Liver (tissue), 9 donors: ENCODE measurements around the gene RAB11A. TPM values are rescaled to one million over a fixed set of nuclear protein-coding genes. Genes with fewer than 3 reads are reported as not detected.

Experiments used
- DNase-seq: peaks from one replicate; pipeline ENCODE4 v3.0.0-alpha.2; 2017; ENCODE audit warnings: low spot score
- H3K27ac ChIP-seq, 2 donors: one replicate each; pipeline ENCODE4 v1.7.0; 2013; ENCODE audit warnings: inconsistent platforms in 2 of 2, low read length in 2 of 2, control low read depth in 1 of 2, low read depth in 1 of 2, mild to moderate bottlenecking in 1 of 2
- H3K27me3 ChIP-seq, 4 donors: one replicate each; pipeline versions ENCODE4 v1.6.1 to v1.7.0; 2013; ENCODE audit warnings: low read length in 3 of 4, inconsistent platforms in 1 of 4, mild to moderate bottlenecking in 1 of 4, moderate library complexity in 1 of 4; ENCODE audit not compliant: control insufficient read depth in 4 of 4, insufficient read depth in 4 of 4
- H3K36me3 ChIP-seq, 4 donors: one replicate each; pipeline versions ENCODE4 v1.6.1 to v1.7.0; 2013; ENCODE audit warnings: low read length in 3 of 4, mild to moderate bottlenecking in 3 of 4, low read depth in 1 of 4, moderate library complexity in 1 of 4; ENCODE audit not compliant: control insufficient read depth in 4 of 4, insufficient read depth in 3 of 4
- H3K4me1 ChIP-seq, 4 donors: one replicate each; pipeline versions ENCODE4 v1.6.1 to v1.7.0; 2013; ENCODE audit warnings: low read length in 3 of 4, mild to moderate bottlenecking in 3 of 4, moderate library complexity in 1 of 4; ENCODE audit not compliant: control insufficient read depth in 4 of 4, insufficient read depth in 4 of 4
- H3K4me3 ChIP-seq, 3 donors: one replicate each; pipeline versions ENCODE4 v1.6.1 to v1.7.0; 2013; ENCODE audit warnings: low read length in 3 of 3, control low read depth in 1 of 3, low read depth in 1 of 3, mild to moderate bottlenecking in 1 of 3
- H3K9ac ChIP-seq, 2 donors: one replicate each; pipeline ENCODE4 v1.7.0; 2013; ENCODE audit warnings: low read length in 2 of 2, mild to moderate bottlenecking in 2 of 2, moderate library complexity in 2 of 2, control low read depth in 1 of 2, low read depth in 1 of 2
- H3K9me3 ChIP-seq, 4 donors: one replicate each; pipeline versions ENCODE4 v1.6.1 to v1.7.0; 2013; ENCODE audit warnings: low read length in 3 of 4; ENCODE audit not compliant: control insufficient read depth in 4 of 4
- CTCF ChIP-seq: fragments of 150-350 bp; IDR thresholded peaks from 2 replicates; pipeline ENCODE4 v1.5.1; 2017; ENCODE audit warnings: improper control_type of control experiment, low read depth, low read length; ENCODE audit not compliant: missing input control
- EGR1 ChIP-seq, 2 donors: IDR thresholded peaks; 2 replicates each; pipeline ENCODE4 v1.6.1; 2016 to 2018; ENCODE audit warnings: antibody characterized with exemption in 2 of 2, low read depth in 2 of 2
- FOXA1 ChIP-seq: IDR thresholded peaks from 2 replicates; pipeline ENCODE4 v1.6.1; 2016; ENCODE audit warnings: antibody characterized with exemption
- FOXA2 ChIP-seq: IDR thresholded peaks from 2 replicates; pipeline ENCODE4 v1.6.1; 2016; ENCODE audit warnings: antibody characterized with exemption
- GABPA ChIP-seq, 2 donors: IDR thresholded peaks in 1 of 2; conservative IDR thresholded peaks in 1 of 2; 2 replicates each; pipeline ENCODE4 v1.6.1; 2016; ENCODE audit warnings: antibody characterized with exemption in 2 of 2, mild to moderate bottlenecking in 1 of 2, moderate library complexity in 1 of 2
- HNF4A ChIP-seq, 2 donors: conservative IDR thresholded peaks; 2 replicates each; pipeline ENCODE4 v1.6.1; 2016; ENCODE audit warnings: antibody characterized with exemption in 2 of 2, mild to moderate bottlenecking in 2 of 2
- HNF4G ChIP-seq: IDR thresholded peaks from 2 replicates; pipeline ENCODE4 v1.6.1; 2016; ENCODE audit warnings: antibody characterized with exemption
- JUND ChIP-seq, 2 donors: IDR thresholded peaks; 2 replicates each; pipeline ENCODE4 v1.6.1; 2016; ENCODE audit warnings: antibody characterized with exemption in 2 of 2
- NR2F2 ChIP-seq: IDR thresholded peaks from 2 replicates; pipeline ENCODE4 v1.6.1; 2016; ENCODE audit warnings: antibody characterized with exemption
- RAD21 ChIP-seq, 2 donors: IDR thresholded peaks; 2 replicates each; pipeline ENCODE4 v1.6.1; 2016; ENCODE audit warnings: antibody characterized with exemption in 2 of 2, mild to moderate bottlenecking in 2 of 2
- RXRA ChIP-seq, 2 donors: IDR thresholded peaks; 2 replicates each; pipeline ENCODE4 v1.6.1; 2017 to 2018; ENCODE audit warnings: antibody characterized with exemption in 2 of 2, mild to moderate bottlenecking in 1 of 2
- SP1 ChIP-seq: IDR thresholded peaks from 2 replicates; pipeline ENCODE4 v1.6.1; 2018; ENCODE audit warnings: antibody characterized with exemption, mild to moderate bottlenecking
- TAF1 ChIP-seq: conservative IDR thresholded peaks from 2 replicates; pipeline ENCODE4 v1.6.1; 2016; ENCODE audit warnings: antibody characterized with exemption, mild to moderate bottlenecking
- YY1 ChIP-seq: IDR thresholded peaks from 2 replicates; pipeline ENCODE4 v1.6.1; 2016; ENCODE audit warnings: antibody characterized with exemption, mild to moderate bottlenecking
- WGBS: extraction: QIAGEN DNeasy Blood & Tissue Kit; methylation state at CpG from one replicate; pipeline ENCODE4 v1.1.7; 2013; 5-methylcytosine and 5-hydroxymethylcytosine counted together
- polyA plus RNA-seq, 2 donors: library from polyadenylated mRNA; stranded (reverse) in 1 of 2; unstranded in 1 of 2; fragments of 200-250 nt in 1 of 2; fragments of >200 nt in 1 of 2; fragmentation: Nextera tagmentation in 1 of 2; extraction: Ambion mirVana in 1 of 2; gene quantifications; one replicate each; pipeline versions ENCODE4 v1.2.1 to v1.2.3, GENCODE V29; 2013 to 2015
- total RNA-seq, 2 donors: library from RNA; depleted of rRNA; stranded (reverse); fragments of >200 nt; gene quantifications; one replicate each; pipeline ENCODE4 v1.2.3, GENCODE V29; 2014
- TF ChIP-seq, protein P1 (sequence below): IDR thresholded peaks from 2 replicates; pipeline ENCODE4 v1.6.1; 2016; ENCODE audit warnings: antibody characterized with exemption
- TF ChIP-seq, protein P2 (sequence below): IDR thresholded peaks from 2 replicates; pipeline ENCODE4 v1.6.1; 2016; ENCODE audit warnings: antibody characterized with exemption, mild to moderate bottlenecking
- TF ChIP-seq, protein P3 (sequence below): IDR thresholded peaks from 2 replicates; pipeline ENCODE4 v1.6.1; 2016; ENCODE audit warnings: antibody characterized with exemption
- TF ChIP-seq, protein P4 (sequence below): IDR thresholded peaks from 2 replicates; pipeline ENCODE4 v1.6.1; 2016; ENCODE audit warnings: antibody characterized with exemption
- donor health status: healthy.
- donor health status: healthy.
- donor health status: healthy.
- donor health status: healthy.
- donor health status: healthy.

The RAB11A gene
- total and polyA plus RNA-seq, 4 donors, result 40.6 to 100 (median 81.7) TPM

GRCh38 chr15:65841121-65841930 is 28.0 kb upstream of the RAB11A start:
- DNase-seq, result no peak
- TF ChIP-seq SP1 (no peak), GABPA (IDR thresholded peaks at IDR 0.05 in 1 of 2, conservative IDR thresholded peaks at IDR 0.05 in 1 of 2) (no peak), FOXA1 (no peak), YY1 (no peak), RAD21 (IDR thresholded peaks at IDR 0.05) (no peak), JUND (IDR thresholded peaks at IDR 0.05) (no peak), TAF1 (no peak), FOXA2 (no peak), RXRA (IDR thresholded peaks at IDR 0.05) (no peak), CTCF (no peak), EGR1 (IDR thresholded peaks at IDR 0.05; ENCODE audit: low read depth in 2 of 2) (no peak), HNF4A (conservative IDR thresholded peaks at IDR 0.05) (no peak), HNF4G (no peak), NR2F2 (no peak)
- TF ChIP-seq, protein P1, sequence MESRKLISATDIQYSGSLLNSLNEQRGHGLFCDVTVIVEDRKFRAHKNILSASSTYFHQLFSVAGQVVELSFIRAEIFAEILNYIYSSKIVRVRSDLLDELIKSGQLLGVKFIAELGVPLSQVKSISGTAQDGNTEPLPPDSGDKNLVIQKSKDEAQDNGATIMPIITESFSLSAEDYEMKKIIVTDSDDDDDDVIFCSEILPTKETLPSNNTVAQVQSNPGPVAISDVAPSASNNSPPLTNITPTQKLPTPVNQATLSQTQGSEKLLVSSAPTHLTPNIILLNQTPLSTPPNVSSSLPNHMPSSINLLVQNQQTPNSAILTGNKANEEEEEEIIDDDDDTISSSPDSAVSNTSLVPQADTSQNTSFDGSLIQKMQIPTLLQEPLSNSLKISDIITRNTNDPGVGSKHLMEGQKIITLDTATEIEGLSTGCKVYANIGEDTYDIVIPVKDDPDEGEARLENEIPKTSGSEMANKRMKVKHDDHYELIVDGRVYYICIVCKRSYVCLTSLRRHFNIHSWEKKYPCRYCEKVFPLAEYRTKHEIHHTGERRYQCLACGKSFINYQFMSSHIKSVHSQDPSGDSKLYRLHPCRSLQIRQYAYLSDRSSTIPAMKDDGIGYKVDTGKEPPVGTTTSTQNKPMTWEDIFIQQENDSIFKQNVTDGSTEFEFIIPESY, result no peak
- TF ChIP-seq, protein P2, sequence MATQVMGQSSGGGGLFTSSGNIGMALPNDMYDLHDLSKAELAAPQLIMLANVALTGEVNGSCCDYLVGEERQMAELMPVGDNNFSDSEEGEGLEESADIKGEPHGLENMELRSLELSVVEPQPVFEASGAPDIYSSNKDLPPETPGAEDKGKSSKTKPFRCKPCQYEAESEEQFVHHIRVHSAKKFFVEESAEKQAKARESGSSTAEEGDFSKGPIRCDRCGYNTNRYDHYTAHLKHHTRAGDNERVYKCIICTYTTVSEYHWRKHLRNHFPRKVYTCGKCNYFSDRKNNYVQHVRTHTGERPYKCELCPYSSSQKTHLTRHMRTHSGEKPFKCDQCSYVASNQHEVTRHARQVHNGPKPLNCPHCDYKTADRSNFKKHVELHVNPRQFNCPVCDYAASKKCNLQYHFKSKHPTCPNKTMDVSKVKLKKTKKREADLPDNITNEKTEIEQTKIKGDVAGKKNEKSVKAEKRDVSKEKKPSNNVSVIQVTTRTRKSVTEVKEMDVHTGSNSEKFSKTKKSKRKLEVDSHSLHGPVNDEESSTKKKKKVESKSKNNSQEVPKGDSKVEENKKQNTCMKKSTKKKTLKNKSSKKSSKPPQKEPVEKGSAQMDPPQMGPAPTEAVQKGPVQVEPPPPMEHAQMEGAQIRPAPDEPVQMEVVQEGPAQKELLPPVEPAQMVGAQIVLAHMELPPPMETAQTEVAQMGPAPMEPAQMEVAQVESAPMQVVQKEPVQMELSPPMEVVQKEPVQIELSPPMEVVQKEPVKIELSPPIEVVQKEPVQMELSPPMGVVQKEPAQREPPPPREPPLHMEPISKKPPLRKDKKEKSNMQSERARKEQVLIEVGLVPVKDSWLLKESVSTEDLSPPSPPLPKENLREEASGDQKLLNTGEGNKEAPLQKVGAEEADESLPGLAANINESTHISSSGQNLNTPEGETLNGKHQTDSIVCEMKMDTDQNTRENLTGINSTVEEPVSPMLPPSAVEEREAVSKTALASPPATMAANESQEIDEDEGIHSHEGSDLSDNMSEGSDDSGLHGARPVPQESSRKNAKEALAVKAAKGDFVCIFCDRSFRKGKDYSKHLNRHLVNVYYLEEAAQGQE, result no peak
- TF ChIP-seq, protein P3, sequence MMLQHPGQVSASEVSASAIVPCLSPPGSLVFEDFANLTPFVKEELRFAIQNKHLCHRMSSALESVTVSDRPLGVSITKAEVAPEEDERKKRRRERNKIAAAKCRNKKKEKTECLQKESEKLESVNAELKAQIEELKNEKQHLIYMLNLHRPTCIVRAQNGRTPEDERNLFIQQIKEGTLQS, result no peak
- TF ChIP-seq, protein P4, sequence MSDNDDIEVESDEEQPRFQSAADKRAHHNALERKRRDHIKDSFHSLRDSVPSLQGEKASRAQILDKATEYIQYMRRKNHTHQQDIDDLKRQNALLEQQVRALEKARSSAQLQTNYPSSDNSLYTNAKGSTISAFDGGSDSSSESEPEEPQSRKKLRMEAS, result no peak

More at GRCh38 chr15:65841121-65841930, 28.0 kb upstream of the RAB11A start:
- Histone ChIP-seq H3K36me3 (no peaks in the 10 kb centered on the region), H3K4me3 (no peak overlapping the region), H3K27me3 (no peaks in the 10 kb centered on the region), H3K9me3 (no peaks in the 10 kb centered on the region), H3K27ac (peak overlapping the region in 1 of 2 donors; percentile 50), H3K4me1 (peaks cover 3 to 8% (median 4%) of the 10 kb centered on the region in 4 donors), H3K9ac (no peak overlapping the region)
- WGBS, result 68% methylated on average over 11 of the region's 11 CpGs
